Gastrocnemius medialis (tissue), 4 donors: ENCODE measurements around the gene NKX3-2.

Experiments
- POLR2A ChIP-seq, 2 donors: fragments of 450-650 bp; IDR thresholded peaks; one replicate each; pipeline ENCODE4 v1.6.1; 2017; ENCODE audit warnings: antibody characterized with exemption in 2 of 2, mild to moderate bottlenecking in 2 of 2, moderate library complexity in 2 of 2
- TF ChIP-seq, protein P1 (sequence below), 5 experiments: fragments of 450-650 bp in 3 of 5; fragments of 200-600 bp in 2 of 5; sonication (generic) in 2 of 5; IDR thresholded peaks in 4 of 5; conservative IDR thresholded peaks in 1 of 5; 1 replicate in 4 of 5; 2 replicates in 1 of 5; pipeline ENCODE4 v1.5.1; 2016 to 2019; ENCODE audit warnings: antibody characterized with exemption in 5 of 5, mild to moderate bottlenecking in 3 of 5, moderate library complexity in 3 of 5

DNA sequence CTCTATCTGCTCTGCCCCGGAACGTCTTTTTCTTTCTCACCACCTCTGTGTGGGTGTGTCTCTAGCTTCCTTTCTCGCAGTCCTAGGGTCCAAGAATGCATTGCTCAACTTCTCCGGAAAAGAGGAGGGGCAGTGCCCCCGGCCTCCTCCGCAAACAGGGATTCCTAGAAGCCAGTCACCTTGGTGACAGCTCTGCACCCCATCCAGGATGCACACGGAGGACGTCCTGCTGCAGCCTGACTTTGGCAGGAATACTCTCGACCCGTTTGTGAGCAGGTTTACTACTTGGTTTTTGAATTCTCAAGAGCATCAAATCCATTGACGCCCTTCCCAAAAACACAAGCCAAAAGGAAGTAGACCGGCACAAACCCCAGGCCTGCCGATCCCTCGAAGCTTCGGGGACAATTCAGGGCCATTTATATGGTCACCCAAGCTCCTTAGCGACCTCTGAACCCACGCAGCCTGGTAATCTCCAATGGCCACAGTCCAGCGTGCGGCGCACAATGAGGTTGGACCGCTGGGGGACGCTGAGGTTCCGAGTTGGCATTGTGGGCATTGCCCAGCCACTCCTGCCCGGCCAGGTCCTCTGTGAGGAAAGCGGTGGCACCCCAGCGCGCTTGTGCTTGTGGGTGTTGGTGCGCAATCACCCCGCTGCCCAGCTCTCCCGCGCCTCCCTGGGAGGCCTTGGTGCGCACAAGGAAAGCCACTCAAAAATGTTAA lies 9.8 kb downstream of the NKX3-2 start:
- no peak for TF ChIP-seq POLR2A (IDR thresholded peaks at IDR 0.05)
- TF ChIP-seq, protein P1, sequence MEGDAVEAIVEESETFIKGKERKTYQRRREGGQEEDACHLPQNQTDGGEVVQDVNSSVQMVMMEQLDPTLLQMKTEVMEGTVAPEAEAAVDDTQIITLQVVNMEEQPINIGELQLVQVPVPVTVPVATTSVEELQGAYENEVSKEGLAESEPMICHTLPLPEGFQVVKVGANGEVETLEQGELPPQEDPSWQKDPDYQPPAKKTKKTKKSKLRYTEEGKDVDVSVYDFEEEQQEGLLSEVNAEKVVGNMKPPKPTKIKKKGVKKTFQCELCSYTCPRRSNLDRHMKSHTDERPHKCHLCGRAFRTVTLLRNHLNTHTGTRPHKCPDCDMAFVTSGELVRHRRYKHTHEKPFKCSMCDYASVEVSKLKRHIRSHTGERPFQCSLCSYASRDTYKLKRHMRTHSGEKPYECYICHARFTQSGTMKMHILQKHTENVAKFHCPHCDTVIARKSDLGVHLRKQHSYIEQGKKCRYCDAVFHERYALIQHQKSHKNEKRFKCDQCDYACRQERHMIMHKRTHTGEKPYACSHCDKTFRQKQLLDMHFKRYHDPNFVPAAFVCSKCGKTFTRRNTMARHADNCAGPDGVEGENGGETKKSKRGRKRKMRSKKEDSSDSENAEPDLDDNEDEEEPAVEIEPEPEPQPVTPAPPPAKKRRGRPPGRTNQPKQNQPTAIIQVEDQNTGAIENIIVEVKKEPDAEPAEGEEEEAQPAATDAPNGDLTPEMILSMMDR (IDR thresholded peaks at IDR 0.05 in 4 of 5, conservative IDR thresholded peaks at IDR 0.05 in 1 of 5), result no peak
